Right lobe of liver (tissue), 4 donors: Measurements from ENCODE around the gene MTERF1.
"Not testable (repeated sequence)": the region's sequence is repeated elsewhere in the genome, so short reads cannot be mapped to it uniquely, and the experiment has no call there.

Source experiments
- CTCF ChIP-seq, 4 donors: fragments of 200-600 bp in 3 of 4; fragments of 450-650 bp in 1 of 4; IDR thresholded peaks; one replicate each; pipeline versions ENCODE4 v1.5.1 to v1.8.0; 2016 to 2022; ENCODE audit warnings: antibody characterized with exemption in 4 of 4, mild to moderate bottlenecking in 2 of 4
- POLR2A ChIP-seq: fragments of 450-650 bp; IDR thresholded peaks from one replicate; pipeline ENCODE4 v1.6.1; 2017; ENCODE audit warnings: antibody characterized with exemption, mild to moderate bottlenecking
- donor health status: DM: no; HTN: no; CAD: no.
- donor health status: DM: no; HTN: no; CAD: no.
- donor health status: DM: no; HTN: yes; CAD: no.

DNA sequence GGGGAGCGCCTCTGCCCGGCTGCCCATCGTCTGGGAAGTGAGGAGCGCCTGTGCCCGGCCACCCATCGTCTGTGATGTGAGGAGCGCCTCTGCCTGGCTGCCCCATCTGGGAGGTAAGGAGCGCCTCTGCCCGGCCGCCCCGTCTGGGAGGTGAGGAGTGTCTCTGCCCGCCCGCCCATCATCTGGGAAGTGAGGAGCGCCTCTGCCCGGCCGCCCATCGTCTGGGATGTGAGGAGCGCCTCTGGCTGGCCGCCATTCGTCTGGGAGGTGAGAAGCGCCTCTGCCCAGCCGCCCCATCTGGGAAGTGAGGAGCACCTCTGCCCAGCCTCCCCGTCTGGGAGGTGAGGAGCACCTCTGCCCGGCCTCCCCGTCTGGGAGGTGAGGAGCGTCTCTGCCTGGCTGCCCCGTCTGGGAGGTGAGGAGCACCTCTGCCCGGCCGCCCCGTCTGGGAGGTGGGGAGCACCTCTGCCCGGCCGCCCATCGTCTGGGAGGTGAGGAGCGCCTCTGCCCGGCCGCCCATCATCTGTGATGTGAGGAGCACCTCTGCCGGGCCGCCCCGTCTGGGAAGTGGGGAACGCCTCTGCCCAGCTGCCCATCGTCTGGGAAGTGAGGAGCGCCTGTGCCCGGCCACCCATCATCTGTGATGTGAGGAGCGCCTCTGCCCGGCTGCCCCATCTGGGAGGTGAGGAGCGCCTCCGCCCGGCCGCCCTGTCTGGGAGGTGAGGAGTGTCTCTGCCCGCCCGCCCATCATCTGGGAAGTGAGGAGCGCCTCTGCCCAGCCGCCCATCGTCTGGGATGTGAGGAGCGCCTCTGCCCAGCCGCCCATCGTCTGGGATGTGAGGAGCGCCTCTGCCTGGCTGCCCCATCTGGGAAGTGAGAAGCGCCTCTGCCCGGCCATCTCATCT lies 8.0 kb upstream of the MTERF1 start:
- not testable (repeated sequence) for TF ChIP-seq CTCF (IDR thresholded peaks at IDR 0.05); POLR2A
